ENCODE data around the gene KCNS3. TPM values are rescaled to one million over a fixed set of nuclear protein-coding genes. Genes with fewer than 3 reads are reported as not detected.
A peak's percentile ranks its signal among the peaks of the same experiment; 100 is the strongest.
"Not testable (repeated sequence)": the region's sequence is repeated elsewhere in the genome, so short reads cannot be mapped to it uniquely, and the experiment has no call there.

The KCNS3 gene
- polyA plus RNA-seq, 4 donors, result 0.67 to 14.7 (median 4.2) TPM

- FAIRE-seq (no peak), DNase-seq (no peak)
- H3K27ac ChIP-seq (ENCODE audit: low read depth in 1 of 3, low read length in 2 of 3), result no peak overlapping the region
- H3K9me3 ChIP-seq (ENCODE audit: control insufficient read depth in 2 of 2, insufficient read depth in 1 of 2, low read depth in 1 of 2, low read length in 1 of 2), result no peaks in the 10 kb centered on the region
- whole genome bisulfite sequencing, 3 donors, result 83 to 84% (median 83%) methylated on average over 6 of the region's 6 CpGs
- H3K4me1 ChIP-seq (ENCODE audit: control insufficient read depth in 3 of 3, insufficient read depth in 2 of 3, low read depth in 1 of 3, low read length in 2 of 3), result no peaks in the 10 kb centered on the region
- H3K27me3 ChIP-seq (ENCODE audit: control insufficient read depth in 3 of 3, insufficient read depth in 3 of 3, low read length in 3 of 3), result no peaks in the 10 kb centered on the region
- no peak overlapping the region for H3K4me3 ChIP-seq (ENCODE audit: low read depth in 1 of 3, low read length in 3 of 3)
- H3K36me3 ChIP-seq (ENCODE audit: control insufficient read depth in 3 of 3, insufficient read depth in 2 of 3, low read depth in 1 of 3, low read length in 3 of 3), result no peaks in the 10 kb centered on the region
Observed at GRCh38 chr2:17960925-17961324, 82.5 kb downstream of the KCNS3 start.

- Histone ChIP-seq H3K4me3 (ENCODE audit: low read depth in 1 of 3, low read length in 3 of 3) (no peak overlapping the region), H3K27me3 (ENCODE audit: control insufficient read depth in 3 of 3, insufficient read depth in 3 of 3, low read length in 3 of 3) (no peaks in the 10 kb centered on the region), H3K36me3 (ENCODE audit: control insufficient read depth in 3 of 3, insufficient read depth in 2 of 3, low read depth in 1 of 3, low read length in 3 of 3) (no peaks in the 10 kb centered on the region), H3K4me1 (ENCODE audit: control insufficient read depth in 3 of 3, insufficient read depth in 2 of 3, low read depth in 1 of 3, low read length in 2 of 3) (no peaks in the 10 kb centered on the region), H3K9me3 (ENCODE audit: control insufficient read depth in 2 of 2, insufficient read depth in 1 of 2, low read depth in 1 of 2, low read length in 1 of 2) (no peaks in the 10 kb centered on the region), H3K27ac (ENCODE audit: low read depth in 1 of 3, low read length in 2 of 3) (no peak overlapping the region)
- WGBS, 3 donors, result 73 to 86% (median 76%) methylated on average over 2 of the region's 2 CpGs
- FAIRE-seq, result no peak
- no peak for DNase-seq
Observed at GRCh38 chr2:17961789-17962188, 83.3 kb downstream of the KCNS3 start.

GRCh38 chr2:17962876-17963275 lies 84.4 kb downstream of the KCNS3 start:
- Histone ChIP-seq H3K4me1 (ENCODE audit: control insufficient read depth in 3 of 3, insufficient read depth in 2 of 3, low read depth in 1 of 3, low read length in 2 of 3) (no peaks in the 10 kb centered on the region), H3K27ac (ENCODE audit: low read depth in 1 of 3, low read length in 2 of 3) (no peak overlapping the region), H3K4me3 (ENCODE audit: low read depth in 1 of 3, low read length in 3 of 3) (no peak overlapping the region), H3K9me3 (ENCODE audit: control insufficient read depth in 2 of 2, insufficient read depth in 1 of 2, low read depth in 1 of 2, low read length in 1 of 2) (no peaks in the 10 kb centered on the region), H3K36me3 (ENCODE audit: control insufficient read depth in 3 of 3, insufficient read depth in 2 of 3, low read depth in 1 of 3, low read length in 3 of 3) (no peaks in the 10 kb centered on the region), H3K27me3 (ENCODE audit: control insufficient read depth in 3 of 3, insufficient read depth in 3 of 3, low read length in 3 of 3) (no peaks in the 10 kb centered on the region)
- 8 to 10% (median 10%) methylated on average over 2 of the region's 2 CpGs for WGBS, 3 donors
- FAIRE-seq (no peak), DNase-seq (peak in 1 of 2 donors; percentile 2)

GRCh38 chr2:17963571-17963970 lies 85.1 kb downstream of the KCNS3 start:
- 93 to 94% (median 94%) methylated on average over 15 to 16 of the region's 16 CpGs for WGBS, 3 donors
- not testable (repeated sequence) for H3K27ac ChIP-seq (ENCODE audit: low read depth in 1 of 3, low read length in 2 of 3); H3K9me3 ChIP-seq (ENCODE audit: control insufficient read depth in 2 of 2, insufficient read depth in 1 of 2, low read depth in 1 of 2, low read length in 1 of 2); H3K36me3 ChIP-seq (ENCODE audit: control insufficient read depth in 3 of 3, insufficient read depth in 2 of 3, low read depth in 1 of 3, low read length in 3 of 3); H3K4me1 ChIP-seq (ENCODE audit: control insufficient read depth in 3 of 3, insufficient read depth in 2 of 3, low read depth in 1 of 3, low read length in 2 of 3); DNase-seq; FAIRE-seq; H3K4me3 ChIP-seq (ENCODE audit: low read depth in 1 of 3, low read length in 3 of 3); H3K27me3 ChIP-seq (ENCODE audit: control insufficient read depth in 3 of 3, insufficient read depth in 3 of 3, low read length in 3 of 3)

GRCh38 chr2:17965196-17965595 lies 86.7 kb downstream of the KCNS3 start:
- WGBS, 3 donors, result 73 to 93% (median 89%) methylated on average over 3 of the region's 3 CpGs
- Histone ChIP-seq H3K9me3 (ENCODE audit: control insufficient read depth in 2 of 2, insufficient read depth in 1 of 2, low read depth in 1 of 2, low read length in 1 of 2) (no peaks in the 10 kb centered on the region), H3K27me3 (ENCODE audit: control insufficient read depth in 3 of 3, insufficient read depth in 3 of 3, low read length in 3 of 3) (no peaks in the 10 kb centered on the region), H3K27ac (ENCODE audit: low read depth in 1 of 3, low read length in 2 of 3) (no peak overlapping the region), H3K36me3 (ENCODE audit: control insufficient read depth in 3 of 3, insufficient read depth in 2 of 3, low read depth in 1 of 3, low read length in 3 of 3) (no peaks in the 10 kb centered on the region), H3K4me3 (ENCODE audit: low read depth in 1 of 3, low read length in 3 of 3) (no peak overlapping the region), H3K4me1 (ENCODE audit: control insufficient read depth in 3 of 3, insufficient read depth in 2 of 3, low read depth in 1 of 3, low read length in 2 of 3) (no peaks in the 10 kb centered on the region)
- FAIRE-seq (no peak), DNase-seq (no peak)

- WGBS, 3 donors, result 46 to 54% (median 50%) methylated on average over 3 of the region's 3 CpGs
Observed at GRCh38 chr2:17966798-17967197, 88.3 kb downstream of the KCNS3 start.

GRCh38 chr2:17969661-17970060 lies 91.2 kb downstream of the KCNS3 start:
- Histone ChIP-seq H3K4me3 (ENCODE audit: low read depth in 1 of 3, low read length in 3 of 3) (no peak overlapping the region), H3K27ac (ENCODE audit: low read depth in 1 of 3, low read length in 2 of 3) (no peak overlapping the region), H3K27me3 (ENCODE audit: control insufficient read depth in 3 of 3, insufficient read depth in 3 of 3, low read length in 3 of 3) (peaks cover 0 to 2% (median 0%) of the 10 kb centered on the region in 3 donors), H3K36me3 (ENCODE audit: control insufficient read depth in 3 of 3, insufficient read depth in 2 of 3, low read depth in 1 of 3, low read length in 3 of 3) (no peaks in the 10 kb centered on the region), H3K9me3 (ENCODE audit: control insufficient read depth in 2 of 2, insufficient read depth in 1 of 2, low read depth in 1 of 2, low read length in 1 of 2) (no peaks in the 10 kb centered on the region), H3K4me1 (ENCODE audit: control insufficient read depth in 3 of 3, insufficient read depth in 2 of 3, low read depth in 1 of 3, low read length in 2 of 3) (no peaks in the 10 kb centered on the region)
- WGBS, 3 donors, result 86 to 95% (median 90%) methylated on average over 3 of the region's 3 CpGs
- DNase-seq, result no peak
- no peak for FAIRE-seq

More at GRCh38 chr2:17966798-17967197, 88.3 kb downstream of the KCNS3 start:
- Histone ChIP-seq H3K27me3 (ENCODE audit: control insufficient read depth in 3 of 3, insufficient read depth in 3 of 3, low read length in 3 of 3) (no peaks in the 10 kb centered on the region), H3K27ac (ENCODE audit: low read depth in 1 of 3, low read length in 2 of 3) (no peak overlapping the region), H3K4me1 (ENCODE audit: control insufficient read depth in 3 of 3, insufficient read depth in 2 of 3, low read depth in 1 of 3, low read length in 2 of 3) (no peaks in the 10 kb centered on the region), H3K36me3 (ENCODE audit: control insufficient read depth in 3 of 3, insufficient read depth in 2 of 3, low read depth in 1 of 3, low read length in 3 of 3) (no peaks in the 10 kb centered on the region), H3K4me3 (ENCODE audit: low read depth in 1 of 3, low read length in 3 of 3) (no peak overlapping the region), H3K9me3 (ENCODE audit: control insufficient read depth in 2 of 2, insufficient read depth in 1 of 2, low read depth in 1 of 2, low read length in 1 of 2) (no peaks in the 10 kb centered on the region)
- no peak for FAIRE-seq
- DNase-seq, result no peak

GRCh38 chr2:17971531-17972125 lies 93.2 kb downstream of the KCNS3 start:
- H3K27ac ChIP-seq (ENCODE audit: low read depth in 1 of 3, low read length in 2 of 3), result no peak overlapping the region
- WGBS, 3 donors, result 68 to 72% (median 70%) methylated on average over 3 of the region's 3 CpGs
- H3K9me3 ChIP-seq (ENCODE audit: control insufficient read depth in 2 of 2, insufficient read depth in 1 of 2, low read depth in 1 of 2, low read length in 1 of 2), result no peaks in the 10 kb centered on the region
- H3K27me3 ChIP-seq (ENCODE audit: control insufficient read depth in 3 of 3, insufficient read depth in 3 of 3, low read length in 3 of 3), result peaks cover 0 to 2% (median 0%) of the 10 kb centered on the region in 3 donors
- FAIRE-seq, result no peak
- H3K4me1 ChIP-seq (ENCODE audit: control insufficient read depth in 3 of 3, insufficient read depth in 2 of 3, low read depth in 1 of 3, low read length in 2 of 3), result no peaks in the 10 kb centered on the region
- H3K36me3 ChIP-seq (ENCODE audit: control insufficient read depth in 3 of 3, insufficient read depth in 2 of 3, low read depth in 1 of 3, low read length in 3 of 3), result no peaks in the 10 kb centered on the region
- no peak for DNase-seq
- H3K4me3 ChIP-seq (ENCODE audit: low read depth in 1 of 3, low read length in 3 of 3), result no peak overlapping the region

- no peaks in the 10 kb centered on the region for H3K36me3 ChIP-seq (ENCODE audit: control insufficient read depth in 3 of 3, insufficient read depth in 2 of 3, low read depth in 1 of 3, low read length in 3 of 3)
- no peak overlapping the region for H3K27ac ChIP-seq (ENCODE audit: low read depth in 1 of 3, low read length in 2 of 3)
- H3K9me3 ChIP-seq (ENCODE audit: control insufficient read depth in 2 of 2, insufficient read depth in 1 of 2, low read depth in 1 of 2, low read length in 1 of 2), result no peaks in the 10 kb centered on the region
- FAIRE-seq (no peak), DNase-seq (no peak)
- 64 to 74% (median 67%) methylated on average over 3 of the region's 3 CpGs for WGBS, 3 donors
- no peak overlapping the region for H3K4me3 ChIP-seq (ENCODE audit: low read depth in 1 of 3, low read length in 3 of 3)
- H3K4me1 ChIP-seq (ENCODE audit: control insufficient read depth in 3 of 3, insufficient read depth in 2 of 3, low read depth in 1 of 3, low read length in 2 of 3), result no peaks in the 10 kb centered on the region
- peaks cover 0 to 2% (median 0%) of the 10 kb centered on the region in 3 donors for H3K27me3 ChIP-seq (ENCODE audit: control insufficient read depth in 3 of 3, insufficient read depth in 3 of 3, low read length in 3 of 3)
Observed at GRCh38 chr2:17972991-17973390, 94.5 kb downstream of the KCNS3 start.

Data from small intestine (tissue), 7 donors.